ENCODE measurements around the gene GOLGA6A.
"Not testable (repeated sequence)": the region's sequence is repeated elsewhere in the genome, so short reads cannot be mapped to it uniquely, and the experiment has no call there.

Gene GOLGA6A

GRCh38 chr15:74052271-74053260 lies 29.8 kb downstream of the GOLGA6A start:
- not testable (repeated sequence) for DNase-seq

DNA sequence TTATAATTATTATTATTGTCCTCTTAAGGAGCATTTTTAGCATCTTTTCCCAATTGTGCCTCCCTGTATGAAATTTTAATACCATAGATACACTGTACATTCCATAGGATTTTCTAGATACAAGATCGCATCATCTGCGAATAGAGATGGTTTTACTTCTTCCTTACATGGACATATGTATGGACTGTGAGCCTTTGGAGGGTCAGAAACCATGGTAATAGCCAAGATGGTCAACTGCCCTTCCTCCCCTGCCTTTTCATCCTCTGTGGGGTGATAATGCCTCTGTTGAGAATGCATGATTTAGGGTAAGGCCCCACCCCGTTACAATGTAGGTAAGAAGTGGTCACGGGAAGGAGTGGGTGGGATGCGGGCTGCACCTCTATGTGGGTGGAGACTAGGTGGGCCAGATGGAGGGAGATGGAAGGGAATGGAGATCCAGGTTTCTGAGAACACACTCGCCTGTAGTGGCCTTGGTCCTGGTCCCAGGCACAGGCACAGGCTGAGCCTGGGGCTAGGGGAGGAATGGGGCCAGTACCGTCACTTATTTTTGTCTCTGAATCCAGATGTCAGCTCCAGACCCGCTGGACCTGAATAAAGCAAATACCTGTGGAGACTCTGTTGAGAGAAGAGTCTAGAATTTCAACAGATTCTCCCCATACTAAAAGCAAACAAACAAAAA lies 31.7 kb downstream of the GOLGA6A start:
- DNase-seq = no peak

DNA sequence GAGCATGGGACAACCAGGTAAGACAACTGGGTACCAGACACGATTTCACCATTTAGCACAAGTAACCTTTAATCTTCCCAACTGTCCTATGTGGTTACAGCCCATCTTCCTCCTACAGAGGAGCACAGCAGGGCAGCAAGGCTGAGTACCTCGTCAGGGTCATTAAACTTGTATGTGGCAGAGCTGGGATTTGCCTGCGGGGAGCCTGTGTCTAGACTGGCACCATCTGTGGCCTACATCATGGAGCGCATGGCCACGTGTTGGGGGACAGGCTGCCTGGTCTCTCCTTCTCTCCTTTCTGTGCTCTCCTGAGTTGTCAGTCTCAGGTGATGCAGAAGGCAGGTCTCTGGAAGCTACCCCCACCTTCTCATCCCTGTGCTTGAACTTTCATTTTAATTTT lies 32.2 kb downstream of the GOLGA6A start:
- DNase-seq = no peak

GRCh38 chr15:74046275-74046674 lies 36.1 kb downstream of the GOLGA6A start:
- DNase-seq = no peak

DNA sequence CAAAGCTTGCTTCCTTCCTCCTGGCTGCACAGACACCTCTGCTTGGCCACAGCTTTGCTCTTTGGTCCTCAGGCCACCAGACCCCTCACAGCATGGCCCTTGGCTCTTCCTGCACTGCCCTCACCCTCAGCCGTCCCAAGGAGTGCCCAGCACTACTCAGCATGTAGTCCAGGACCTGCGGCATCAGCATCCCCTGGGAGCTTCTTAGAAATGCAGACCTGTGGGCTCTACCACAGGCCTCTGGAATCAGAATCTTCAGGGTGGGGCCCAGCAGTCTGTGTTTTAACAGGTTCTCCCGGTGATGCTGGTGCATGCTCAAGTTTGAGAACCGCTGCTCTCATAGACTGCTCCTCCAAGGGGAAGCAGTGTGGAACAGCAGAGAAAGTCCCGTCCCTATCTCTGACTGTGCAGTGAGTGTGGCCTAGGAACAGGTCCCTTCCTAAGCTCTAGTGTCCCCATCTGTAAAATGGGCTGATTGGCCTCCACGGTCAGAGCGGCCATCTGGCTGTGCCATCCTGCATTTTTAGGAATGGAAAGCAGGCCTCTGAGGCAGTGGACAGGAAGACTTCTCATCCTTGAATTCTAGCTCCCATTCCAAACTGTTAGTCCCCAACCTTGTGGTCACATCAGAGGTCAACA lies 36.6 kb downstream of the GOLGA6A start:
- DNase-seq = no peak

DNA sequence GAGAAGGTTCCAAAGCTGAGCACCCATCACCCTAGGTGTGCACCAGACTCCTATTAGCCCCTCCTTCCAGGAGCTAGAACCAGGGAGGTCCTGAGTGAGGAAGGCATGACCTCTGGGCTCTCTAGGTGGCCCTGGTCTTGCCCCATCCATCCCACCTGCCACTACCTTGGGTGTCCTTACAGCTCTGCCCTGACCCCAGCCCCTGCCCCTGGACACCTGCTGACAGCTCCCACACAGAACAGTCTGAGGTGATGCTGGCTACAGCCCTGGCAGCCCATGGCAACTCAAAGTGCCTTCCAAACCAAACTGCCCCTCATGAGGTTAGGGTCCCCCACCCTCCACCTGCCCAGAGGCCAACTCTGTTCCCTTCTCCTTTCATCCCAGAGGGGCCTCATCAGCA lies 37.2 kb downstream of the GOLGA6A start:
- no peak for DNase-seq

- no peak for DNase-seq
Measured at GRCh38 chr15:74044267-74045110, 37.9 kb downstream of the GOLGA6A start.

- DNase-seq = no peak
Measured at GRCh38 chr15:74043425-74044266, 38.7 kb downstream of the GOLGA6A start.

- no peak for DNase-seq
Measured at GRCh38 chr15:74042603-74043424, 39.5 kb downstream of the GOLGA6A start.

GRCh38 chr15:74041777-74042435 lies 40.4 kb downstream of the GOLGA6A start:
- no peak for DNase-seq

DNA sequence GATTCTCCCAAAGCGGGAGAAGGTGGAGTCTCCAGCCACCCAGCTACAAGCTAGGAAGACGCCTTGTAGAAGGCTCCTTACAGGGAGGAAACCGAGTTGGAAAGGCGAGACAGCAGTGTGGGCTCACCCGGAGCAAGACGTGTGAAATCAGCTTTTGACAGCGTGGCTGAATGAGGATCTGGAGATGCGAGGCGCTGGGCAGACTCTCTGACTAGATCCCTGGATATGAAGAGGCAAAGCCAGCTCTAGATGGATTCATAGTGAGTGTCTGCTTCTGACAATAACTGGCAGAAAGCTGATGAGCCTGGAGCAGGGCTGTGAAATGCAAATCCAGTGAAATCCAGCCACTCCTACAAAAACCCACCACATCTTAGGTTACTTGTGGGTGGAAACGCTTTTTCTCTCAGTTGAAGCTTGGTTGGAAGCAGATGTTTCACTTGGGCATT lies 41.0 kb downstream of the GOLGA6A start:
- no peak for DNase-seq

DNA sequence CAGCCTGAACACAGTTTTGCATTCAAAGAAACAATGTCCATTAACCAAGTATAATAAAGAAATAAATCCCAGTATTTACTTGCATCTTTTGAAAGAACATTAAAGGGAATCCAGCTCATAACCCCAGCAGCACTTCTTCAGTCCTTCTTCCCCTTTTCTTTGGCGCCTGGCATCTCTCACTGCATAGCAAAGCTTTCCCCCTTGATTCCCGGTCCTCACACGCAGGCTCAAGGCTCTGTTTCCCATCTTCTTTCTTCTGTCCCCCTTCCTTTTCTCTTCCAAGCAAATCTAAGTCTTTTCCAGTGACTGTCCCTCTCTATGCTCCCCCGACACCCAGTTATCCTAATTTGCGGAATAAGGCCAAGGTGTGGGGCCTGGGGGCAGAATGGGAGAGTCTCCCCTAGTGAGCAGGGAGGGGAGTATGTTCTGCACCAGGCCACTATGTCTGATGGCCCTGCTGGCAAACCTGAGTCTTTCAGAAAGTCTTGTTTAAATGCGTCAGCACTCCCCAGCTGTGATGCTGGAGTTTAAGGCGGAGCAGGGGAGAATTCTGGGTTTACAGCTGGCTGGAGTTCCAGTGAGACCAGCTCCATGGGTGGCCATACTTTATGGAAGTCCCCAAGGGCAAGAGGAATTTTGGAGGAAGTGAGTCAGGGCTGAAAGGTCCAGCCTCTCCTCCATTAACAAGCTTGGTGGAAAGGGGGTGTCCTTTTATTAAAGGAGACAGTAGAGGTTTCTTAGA lies 42.1 kb downstream of the GOLGA6A start:
- DNase-seq = no peak

DNA sequence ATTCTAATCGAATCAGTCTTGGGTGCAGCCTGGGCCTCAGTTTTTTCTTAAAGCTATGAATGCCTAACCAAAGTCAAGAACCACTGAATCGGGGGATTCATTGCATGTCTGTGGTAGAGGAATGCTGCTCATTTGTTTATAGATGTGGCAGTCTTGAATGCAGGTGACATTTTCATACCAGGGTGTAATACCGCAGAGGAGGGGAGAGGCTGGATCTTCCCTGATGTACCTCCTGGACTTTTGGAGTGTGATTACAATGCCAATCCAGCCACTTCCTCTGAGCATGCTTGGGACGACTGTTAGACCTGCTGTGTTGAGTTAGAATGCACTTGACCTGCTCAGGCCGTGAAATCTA lies 42.7 kb downstream of the GOLGA6A start:
- no peak for DNase-seq

DNA sequence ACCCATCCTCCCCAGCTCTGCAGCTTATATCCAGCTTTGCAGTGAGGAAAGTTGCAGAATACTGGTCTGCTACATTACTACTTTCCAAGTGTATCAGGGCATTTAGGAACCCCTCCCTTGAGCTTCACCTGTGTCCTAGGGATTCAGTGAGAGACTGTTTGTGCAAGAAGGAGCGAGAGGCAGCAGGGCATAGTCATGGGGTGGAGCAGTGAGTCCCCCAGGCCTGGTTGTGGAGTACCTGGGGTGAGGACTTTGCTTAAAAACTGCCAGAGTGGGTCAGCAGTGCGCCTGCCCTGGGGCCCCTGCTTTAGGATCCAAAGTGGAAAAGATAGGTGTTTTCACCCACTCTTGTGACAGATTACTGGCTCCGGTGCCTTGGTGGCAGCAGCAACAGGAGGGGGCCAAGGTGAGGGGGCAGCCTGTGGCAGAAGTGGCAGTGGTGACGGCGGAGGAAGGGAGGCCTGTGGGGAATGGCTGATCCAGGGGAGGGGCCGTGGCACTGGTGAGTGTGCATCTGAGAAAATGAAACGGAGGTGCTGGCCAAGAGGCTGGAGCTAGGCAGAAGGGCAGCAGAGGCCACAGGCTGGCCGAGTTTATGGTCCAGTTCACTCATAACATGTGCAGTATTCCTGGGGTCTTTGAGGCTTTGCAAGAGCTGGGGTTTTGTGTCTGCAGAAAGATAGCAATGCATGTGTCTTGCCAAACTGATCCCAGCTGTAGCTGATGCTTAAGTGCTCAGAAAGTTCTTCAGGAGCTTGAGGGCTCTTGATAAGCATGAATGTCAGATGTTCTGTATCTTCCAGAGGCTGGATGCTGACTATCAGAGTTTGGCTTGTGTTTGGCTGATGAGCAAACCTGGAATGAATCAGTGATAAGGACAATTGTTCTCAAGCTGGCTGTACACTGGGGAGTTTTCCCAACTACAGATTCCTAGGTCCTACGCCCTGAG lies 43.4 kb downstream of the GOLGA6A start:
- DNase-seq = no peak

- DNase-seq = no peak
Measured at GRCh38 chr15:74037171-74038117, 44.9 kb downstream of the GOLGA6A start.

DNA sequence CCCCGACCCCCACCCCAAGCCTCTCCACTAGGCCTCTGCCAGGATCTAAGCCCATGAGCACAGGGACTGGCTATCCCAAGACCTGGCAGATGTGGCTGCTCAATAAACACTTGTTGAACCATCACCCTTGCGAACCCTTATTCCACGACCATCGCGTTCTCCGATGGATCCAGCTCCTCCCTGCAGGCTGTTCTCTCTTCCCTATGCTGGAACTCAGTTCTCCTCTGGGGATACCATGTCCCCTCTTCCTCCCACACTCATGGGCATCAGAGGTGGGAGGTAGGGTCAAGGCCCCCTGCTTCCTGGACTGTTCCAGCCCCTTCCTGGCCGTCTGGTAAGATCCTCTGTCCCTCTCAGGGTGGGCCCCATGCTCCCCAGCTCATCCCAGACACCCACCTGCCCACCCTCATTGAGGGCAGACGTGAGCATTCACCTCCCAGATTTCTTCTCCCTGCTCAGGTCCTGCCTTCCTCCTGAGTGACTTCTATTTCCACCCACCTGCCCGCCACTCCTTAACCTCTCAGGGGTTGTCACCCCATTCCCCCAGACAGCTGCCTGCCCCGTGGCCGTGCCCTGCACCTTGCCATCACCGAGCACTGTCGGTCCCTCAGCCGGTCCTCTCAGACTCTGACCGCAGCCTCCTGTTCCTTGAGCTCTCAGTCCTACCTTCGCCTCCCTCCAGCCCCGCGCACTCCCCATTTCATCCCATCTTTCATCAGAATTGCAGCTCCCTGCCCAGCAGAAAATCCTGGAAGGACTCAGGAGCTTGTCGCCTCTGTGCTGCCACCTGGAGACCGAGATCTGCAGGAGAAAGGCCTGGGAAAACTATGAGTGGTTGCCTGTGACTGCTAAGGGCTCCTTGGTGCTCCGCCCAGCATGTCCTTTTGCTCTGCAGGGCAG lies 45.8 kb downstream of the GOLGA6A start:
- DNase-seq = no peak

Measured in GF-D8 (cell line).